HG02623 (cell line): Measurements from ENCODE around the gene PRKN.

Experiments used
- ATAC-seq: cut with Tn5 transposase; IDR thresholded peaks from one replicate; pipeline ENCODE4 v1.9.1; 2021; ENCODE audit warnings: moderate library complexity; ENCODE audit not compliant: unreplicated experiment

PRKN gene

GRCh38 chr6:162203287-162203686, 524.3 kb downstream of the PRKN start:
- ATAC-seq: no peak

- no peak for ATAC-seq
Observed at GRCh38 chr6:162200945-162201690, 526.4 kb downstream of the PRKN start.

GRCh38 chr6:162200041-162200440, 527.5 kb downstream of the PRKN start:
- ATAC-seq: no peak

GRCh38 chr6:162198925-162199324, 528.6 kb downstream of the PRKN start:
- ATAC-seq: no peak

- no peak for ATAC-seq
Observed at GRCh38 chr6:162198076-162198475, 529.5 kb downstream of the PRKN start.

- ATAC-seq: no peak
Observed at GRCh38 chr6:162195441-162195840, 532.1 kb downstream of the PRKN start.

- ATAC-seq: no peak
Observed at GRCh38 chr6:162190981-162191380, 536.6 kb downstream of the PRKN start.

GRCh38 chr6:162187168-162187935, 540.2 kb downstream of the PRKN start:
- no peak for ATAC-seq

- ATAC-seq: no peak
Observed at GRCh38 chr6:162184465-162184864, 543.1 kb downstream of the PRKN start.

- no peak for ATAC-seq
Observed at GRCh38 chr6:162181741-162182401, 545.7 kb downstream of the PRKN start.

GRCh38 chr6:162181111-162181510, 546.5 kb downstream of the PRKN start:
- ATAC-seq: no peak

GRCh38 chr6:162179196-162179951, 548.2 kb downstream of the PRKN start:
- no peak for ATAC-seq

- ATAC-seq: no peak
Observed at GRCh38 chr6:162178666-162179065, 548.9 kb downstream of the PRKN start.

GRCh38 chr6:162178266-162178665, 549.3 kb downstream of the PRKN start:
- no peak for ATAC-seq

- no peak for ATAC-seq
Observed at GRCh38 chr6:162177746-162178145, 549.8 kb downstream of the PRKN start.

- ATAC-seq: no peak
Observed at GRCh38 chr6:162173466-162173865, 554.1 kb downstream of the PRKN start.

- no peak for ATAC-seq
Observed at GRCh38 chr6:162165479-162165878, 562.1 kb downstream of the PRKN start.

GRCh38 chr6:162157167-162157870, 570.2 kb downstream of the PRKN start:
- ATAC-seq: no peak

- no peak for ATAC-seq
Observed at GRCh38 chr6:162156146-162156545, 571.4 kb downstream of the PRKN start.

GRCh38 chr6:162154930-162155329, 572.6 kb downstream of the PRKN start:
- ATAC-seq: no peak
